NCI-H1105 (cell line): ENCODE data around the gene STK39.
"Not testable (repeated sequence)": the region's sequence is repeated elsewhere in the genome, so short reads cannot be mapped to it uniquely, and the experiment has no call there.

Experiments
- DNase-seq: peaks from one replicate; lab custom pipeline; 2025; lab: John Stamatoyannopoulos, UW

STK39 gene

GRCh38 chr2:168137510-168138180, 109.8 kb downstream of the STK39 start:
- DNase-seq: no peak

- DNase-seq: no peak
Observed at GRCh38 chr2:168136392-168136977, 110.9 kb downstream of the STK39 start.

- no peak for DNase-seq
Observed at GRCh38 chr2:168135630-168136029, 111.8 kb downstream of the STK39 start.

- no peak for DNase-seq
Observed at GRCh38 chr2:168135121-168135520, 112.3 kb downstream of the STK39 start.

GRCh38 chr2:168134485-168134884, 112.9 kb downstream of the STK39 start:
- no peak for DNase-seq

- no peak for DNase-seq
Observed at GRCh38 chr2:168132389-168132788, 115.0 kb downstream of the STK39 start.

- DNase-seq: no peak
Observed at GRCh38 chr2:168130346-168130745, 117.0 kb downstream of the STK39 start.

GRCh38 chr2:168127371-168127770, 120.0 kb downstream of the STK39 start:
- no peak for DNase-seq

GRCh38 chr2:168122210-168122609, 125.2 kb downstream of the STK39 start:
- not testable (repeated sequence) for DNase-seq

- DNase-seq: peak; percentile 33
Observed at GRCh38 chr2:168120730-168121129, 126.7 kb downstream of the STK39 start.

GRCh38 chr2:168120310-168120709, 127.1 kb downstream of the STK39 start:
- DNase-seq: no peak

GRCh38 chr2:168119515-168120141, 127.8 kb downstream of the STK39 start:
- peak; percentile 25 for DNase-seq

- DNase-seq: peak; percentile 55
Observed at GRCh38 chr2:168118733-168119514, 128.5 kb downstream of the STK39 start.

GRCh38 chr2:168116448-168116847, 130.9 kb downstream of the STK39 start:
- no peak for DNase-seq

GRCh38 chr2:168114619-168115018, 132.8 kb downstream of the STK39 start:
- no peak for DNase-seq

- no peak for DNase-seq
Observed at GRCh38 chr2:168114040-168114439, 133.4 kb downstream of the STK39 start.

- DNase-seq: no peak
Observed at GRCh38 chr2:168107322-168107721, 140.1 kb downstream of the STK39 start.

- DNase-seq: no peak
Observed at GRCh38 chr2:168105127-168105683, 142.2 kb downstream of the STK39 start.

GRCh38 chr2:168097431-168097830, 150.0 kb downstream of the STK39 start:
- DNase-seq: no peak

GRCh38 chr2:168096158-168096557, 151.2 kb downstream of the STK39 start:
- DNase-seq: no peak

GRCh38 chr2:168091986-168092385, 155.4 kb downstream of the STK39 start:
- no peak for DNase-seq
